Bone marrow (tissue), 2 donors: ENCODE results near the gene KHK.

Experiments used
- DNase-seq, 2 donors: peaks; one replicate each; lab custom pipeline; 2025; lab: John Stamatoyannopoulos, UW

The KHK gene

GRCh38 chr2:27086724-27087593 is at the start of gene KHK:
TSS of gene KHK (plus strand) at chr2:27086772. CDS start at chr2:27087260, 488 bp downstream.
- DNase-seq, result no peak

- no peak for DNase-seq
Observed at GRCh38 chr2:27038012-27038411, 48.6 kb upstream of the KHK start.

DNA sequence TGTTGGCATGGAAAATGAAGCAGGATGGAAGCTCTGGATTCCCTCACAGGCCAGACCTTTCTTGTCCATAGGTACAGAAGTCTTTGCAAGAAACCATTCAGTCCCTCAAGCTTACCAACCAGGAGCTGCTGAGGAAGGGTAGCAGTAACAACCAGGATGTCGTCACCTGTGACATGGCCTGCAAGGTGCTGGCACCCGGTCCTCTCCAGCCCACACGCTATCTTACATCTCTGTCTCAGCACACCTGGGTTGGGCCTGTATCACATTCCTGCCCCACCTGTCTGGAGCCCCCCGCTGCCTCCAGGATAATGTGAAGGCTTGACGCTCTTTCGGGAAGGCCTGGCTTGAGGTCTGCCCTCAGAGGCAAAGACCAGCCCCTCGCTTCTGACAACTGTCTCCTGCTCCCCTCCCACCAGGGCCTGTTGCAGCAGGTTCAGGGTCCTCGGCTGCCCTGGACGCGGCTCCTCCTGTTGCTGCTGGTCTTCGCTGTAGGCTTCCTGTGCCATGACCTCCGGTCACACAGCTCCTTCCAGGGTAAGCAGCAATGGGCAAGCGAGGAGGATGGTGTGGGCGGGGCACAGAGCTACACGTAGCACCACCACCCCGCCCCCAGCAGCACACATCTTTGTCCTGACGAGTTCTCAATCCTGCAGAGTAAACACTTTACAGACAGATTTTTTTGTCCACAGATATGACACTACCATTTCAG is 47.8 kb upstream of the KHK start:
- no peak for DNase-seq

DNA sequence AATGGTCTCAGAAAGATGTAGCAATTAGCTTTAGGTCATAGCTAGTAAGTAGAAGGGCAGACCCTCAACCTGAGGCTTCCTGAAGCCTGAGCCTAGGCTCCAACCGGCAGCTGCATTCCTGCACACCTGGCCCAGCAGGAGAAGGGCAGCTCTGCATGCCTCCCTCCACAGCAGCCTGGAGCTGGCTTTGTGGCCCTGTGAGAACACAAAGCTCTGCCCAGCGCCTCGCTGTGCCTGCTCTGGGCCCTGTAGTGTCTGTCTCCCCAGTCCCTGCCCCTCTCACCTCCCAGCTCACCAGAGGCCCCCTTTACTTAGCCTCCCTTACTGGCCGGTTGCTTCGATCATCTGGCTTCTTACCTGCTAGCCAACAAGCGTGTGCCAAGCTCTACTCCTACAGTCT is 47.1 kb upstream of the KHK start:
- DNase-seq, result no peak

GRCh38 chr2:27039871-27040270 is 46.7 kb upstream of the KHK start:
- no peak for DNase-seq

DNA sequence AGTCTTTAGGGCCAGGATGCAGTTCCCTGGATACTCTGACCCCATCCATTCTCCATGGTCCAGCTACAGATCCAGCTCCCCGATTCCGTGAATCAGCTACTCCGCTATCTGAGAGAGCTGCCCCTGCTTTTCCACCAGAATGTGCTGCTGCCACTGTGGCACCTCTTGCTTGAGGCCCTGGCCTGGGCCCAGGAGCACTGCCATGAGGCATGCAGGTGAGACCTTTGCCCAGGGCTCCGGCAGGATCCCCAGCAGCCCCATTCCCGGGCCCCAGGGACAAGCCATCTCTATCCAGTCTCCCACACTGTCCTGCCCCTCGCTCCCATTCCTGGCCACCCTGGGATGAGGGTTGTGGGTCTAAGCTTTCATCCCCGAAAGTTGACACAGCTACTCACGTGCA is 46.3 kb upstream of the KHK start:
- no peak for DNase-seq

- no peak for DNase-seq
Observed at GRCh38 chr2:27041752-27042151, 44.8 kb upstream of the KHK start.

DNA sequence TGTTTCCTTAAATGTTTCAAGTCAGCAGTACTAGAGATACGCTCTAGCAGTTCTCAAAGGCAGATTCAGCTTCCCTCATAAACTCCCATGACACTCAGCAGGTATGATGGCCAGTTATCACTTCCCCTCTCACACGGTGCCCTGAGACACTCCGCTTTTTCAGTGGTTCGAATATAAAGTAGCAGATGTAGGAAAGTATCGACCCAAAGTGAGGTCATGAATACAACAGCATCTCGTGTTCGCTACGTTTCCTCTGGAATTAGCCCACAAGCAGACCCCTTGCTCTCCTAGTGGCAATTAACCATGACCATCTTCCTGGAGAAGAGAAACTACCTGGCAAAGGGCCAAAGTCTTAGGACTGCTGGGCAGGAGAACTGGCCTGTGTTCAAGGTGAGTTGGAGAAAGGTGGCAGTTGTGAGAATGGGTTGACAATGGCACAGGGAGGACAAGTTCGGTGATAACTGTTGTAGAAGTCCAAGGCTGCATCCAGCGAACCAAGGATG is 44.4 kb upstream of the KHK start:
- no peak for DNase-seq

- no peak for DNase-seq
Observed at GRCh38 chr2:27042985-27043634, 43.5 kb upstream of the KHK start.

GRCh38 chr2:27049422-27050280 is 36.9 kb upstream of the KHK start:
- peak in 1 of 2 donors; percentile 24 for DNase-seq

GRCh38 chr2:27050281-27050995 is 36.1 kb upstream of the KHK start:
- DNase-seq, result peak; percentile 87 to 94

DNA sequence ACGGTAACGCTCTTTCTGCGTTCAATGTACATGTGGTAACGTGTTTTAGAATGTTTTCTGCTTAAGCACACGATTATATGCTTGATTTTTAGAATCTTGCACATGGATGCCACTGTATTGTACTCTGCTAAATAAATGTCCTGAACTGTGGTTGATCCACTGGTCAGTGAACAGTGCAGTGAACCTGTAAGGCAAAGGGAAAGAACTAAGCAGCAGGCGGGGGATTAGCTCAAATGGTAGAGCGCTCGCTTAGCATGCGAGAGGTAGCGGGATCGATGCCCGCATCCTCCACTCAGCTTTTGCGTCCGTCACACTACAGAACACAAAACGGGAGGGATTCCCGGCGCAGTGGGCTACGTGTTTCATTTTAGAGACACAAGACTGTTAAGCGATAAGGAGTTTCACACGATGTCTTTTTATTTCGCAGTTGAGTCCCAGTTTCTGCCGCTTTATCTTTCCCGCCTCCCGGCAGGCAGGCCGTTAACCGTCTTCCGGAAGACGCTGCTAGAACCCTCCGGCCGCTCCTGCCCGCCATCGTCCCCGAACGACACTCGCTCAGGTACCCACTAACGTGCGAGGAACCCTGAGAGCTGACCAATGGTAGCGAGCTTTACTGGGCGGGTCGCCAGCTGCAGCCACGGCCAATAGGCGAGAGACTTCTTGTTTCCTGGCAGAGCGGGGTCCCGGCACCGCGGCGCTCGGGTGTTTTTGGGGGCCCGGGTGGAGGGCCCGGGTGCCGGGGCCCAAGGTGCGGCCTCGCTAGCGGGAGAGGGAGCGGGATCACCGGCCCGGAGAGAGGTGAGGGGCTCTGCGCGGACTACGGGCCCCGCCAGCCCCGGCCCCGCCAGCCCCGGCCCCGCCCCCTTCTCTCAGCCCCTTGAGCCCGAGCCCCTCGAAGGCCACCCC is 35.3 kb upstream of the KHK start, which contains the start of gene AGBL5:
Gene AGBL5 (plus strand): TSS at position 673 of the 906 bp plus-strand sequence. CDS start 1,291 bp downstream, outside the sequence.
- DNase-seq, result peak; percentile 87 to 89

GRCh38 chr2:27051902-27052645 is 34.5 kb upstream of the KHK start:
- DNase-seq, result no peak

- no peak for DNase-seq
Observed at GRCh38 chr2:27053321-27053720, 33.3 kb upstream of the KHK start.

GRCh38 chr2:27053776-27054175 is 32.8 kb upstream of the KHK start:
- no peak for DNase-seq

DNA sequence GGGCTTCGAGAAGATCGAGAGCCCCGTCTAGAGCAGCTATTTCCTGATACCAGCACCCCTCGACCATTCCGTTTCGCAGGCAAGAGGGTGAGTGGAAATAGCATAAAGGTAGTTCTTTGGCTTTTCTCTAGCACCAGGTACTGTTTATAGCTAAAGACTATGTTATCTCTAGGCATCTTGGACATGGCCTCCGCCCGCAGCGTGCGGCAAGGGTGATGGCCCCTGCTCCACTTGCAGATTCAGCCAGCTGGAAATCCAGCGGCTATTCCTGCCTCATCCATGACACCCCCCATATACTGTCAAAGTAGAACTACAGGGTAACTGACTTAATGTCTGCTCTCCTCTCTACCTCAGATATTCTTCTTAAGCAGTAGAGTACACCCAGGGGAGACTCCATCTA is 31.9 kb upstream of the KHK start:
- no peak for DNase-seq

GRCh38 chr2:27057184-27057583 is 29.4 kb upstream of the KHK start:
- DNase-seq, result no peak

- DNase-seq, result no peak
Observed at GRCh38 chr2:27058210-27058609, 28.4 kb upstream of the KHK start.
